ENCODE data around the gene RAD21L1. TPM values are rescaled to one million over a fixed set of nuclear protein-coding genes. Genes with fewer than 3 reads are reported as not detected.
"Not testable (repeated sequence)": the region's sequence is repeated elsewhere in the genome, so short reads cannot be mapped to it uniquely, and the experiment has no call there.

RAD21L1 gene
- total RNA-seq, 1 donor from 2014 or later, result not detected

GRCh38 chr20:1214838-1215261 is 11.0 kb upstream of the RAD21L1 start:
- TF ChIP-seq EZH2phosphoT487 (IDR thresholded peaks at IDR 0.05), result no peak
- peaks cover 12% of the 10 kb centered on the region for H3K27me3 Mint-ChIP-seq (ENCODE audit: insufficient read depth, low read depth)

GRCh38 chr20:1215386-1216170 is 10.3 kb upstream of the RAD21L1 start:
- Histone ChIP-seq H3K79me2 (ENCODE audit: low read depth) (no peaks in the 10 kb centered on the region), H3K27me3 (peaks cover 34% of the 10 kb centered on the region), H3K4me3 (no peak overlapping the region), H3K36me3 (no peaks in the 10 kb centered on the region), H4K20me1 (ENCODE audit: low read depth) (no peaks in the 10 kb centered on the region), H3K9ac (no peak overlapping the region), H3K9me3 (ENCODE audit: low read depth) (no peaks in the 10 kb centered on the region), H3K27ac (no peak overlapping the region), H3K4me1 (no peaks in the 10 kb centered on the region), H3F3A (ENCODE audit: low read depth) (no peaks in the 10 kb centered on the region), H2AFZ (replicated peaks) (no peak overlapping the region), H3K4me2 (no peak overlapping the region)
- no peak for TF ChIP-seq EZH2phosphoT487 (IDR thresholded peaks at IDR 0.05)
- no peak for TF ChIP-seq EZH2 (IDR thresholded peaks at IDR 0.05)
- no peak for TF ChIP-seq CTCF (IDR thresholded peaks at IDR 0.05)
- Mint-ChIP-seq H3K27me3 (ENCODE audit: insufficient read depth, low read depth) (peaks cover 12% of the 10 kb centered on the region), H3K4me1 (peaks cover 11% of the 10 kb centered on the region), H3K9me3 (no peaks in the 10 kb centered on the region), H3K4me3 (no peak overlapping the region), H3K36me3 (no peaks in the 10 kb centered on the region), H3K27ac (no peak overlapping the region)
- no peak for DNase-seq (ENCODE audit: low spot score)

More at GRCh38 chr20:1214838-1215261, 11.0 kb upstream of the RAD21L1 start:
- Histone ChIP-seq H3K79me2 (ENCODE audit: low read depth) (no peaks in the 10 kb centered on the region), H3F3A (ENCODE audit: low read depth) (no peaks in the 10 kb centered on the region), H3K27me3 (peaks cover 40% of the 10 kb centered on the region), H3K9me3 (ENCODE audit: low read depth) (no peaks in the 10 kb centered on the region), H3K4me3 (no peak overlapping the region), H2AFZ (replicated peaks) (no peak overlapping the region), H3K27ac (no peak overlapping the region), H4K20me1 (ENCODE audit: low read depth) (no peaks in the 10 kb centered on the region), H3K4me2 (no peak overlapping the region), H3K36me3 (no peaks in the 10 kb centered on the region), H3K4me1 (no peaks in the 10 kb centered on the region), H3K9ac (no peak overlapping the region)
- Mint-ChIP-seq H3K4me1 (peaks cover 11% of the 10 kb centered on the region), H3K36me3 (no peaks in the 10 kb centered on the region), H3K9me3 (no peaks in the 10 kb centered on the region), H3K4me3 (no peak overlapping the region), H3K27ac (no peak overlapping the region)
- DNase-seq (ENCODE audit: low spot score), result no peak

GRCh38 chr20:1216527-1217427 is 9.1 kb upstream of the RAD21L1 start:
- not testable (repeated sequence) for H3K4me2 ChIP-seq; H3K9me3 ChIP-seq (ENCODE audit: low read depth); H3K9me3 Mint-ChIP-seq; H3K36me3 ChIP-seq; H3F3A ChIP-seq (ENCODE audit: low read depth); H3K4me3 Mint-ChIP-seq; H3K9ac ChIP-seq; H4K20me1 ChIP-seq (ENCODE audit: low read depth); H3K4me1 ChIP-seq; H3K36me3 Mint-ChIP-seq; H3K79me2 ChIP-seq (ENCODE audit: low read depth); H2AFZ ChIP-seq (replicated peaks); H3K4me3 ChIP-seq; H3K27ac ChIP-seq; H3K27ac Mint-ChIP-seq; DNase-seq (ENCODE audit: low spot score)
- Mint-ChIP-seq H3K27me3 (ENCODE audit: insufficient read depth, low read depth) (peaks cover 10% of the 10 kb centered on the region), H3K4me1 (peaks cover 11% of the 10 kb centered on the region)
- H3K27me3 ChIP-seq, result peaks cover 27% of the 10 kb centered on the region

- H3K9ac ChIP-seq; H3K4me3 Mint-ChIP-seq; H3K4me1 Mint-ChIP-seq; H3K36me3 Mint-ChIP-seq; H3K4me3 ChIP-seq; H3K79me2 ChIP-seq (ENCODE audit: low read depth); DNase-seq (ENCODE audit: low spot score); H3K4me2 ChIP-seq; H3K9me3 Mint-ChIP-seq; H3K4me1 ChIP-seq; H2AFZ ChIP-seq (replicated peaks); H4K20me1 ChIP-seq (ENCODE audit: low read depth); H3K27ac ChIP-seq; H3K36me3 ChIP-seq; H3K9me3 ChIP-seq (ENCODE audit: low read depth); H3K27ac Mint-ChIP-seq: not testable (repeated sequence)
- peaks cover 16% of the 10 kb centered on the region for H3K27me3 Mint-ChIP-seq (ENCODE audit: insufficient read depth, low read depth)
- H3F3A ChIP-seq (ENCODE audit: low read depth), result peaks cover 17% of the 10 kb centered on the region
- H3K27me3 ChIP-seq, result peaks cover 38% of the 10 kb centered on the region
These were observed 3.1 kb upstream of the RAD21L1 start for GRCh38 chr20:1222750-1223149.
